ENCODE data around the gene NUCKS1. TPM values are rescaled to one million over a fixed set of nuclear protein-coding genes. Genes with fewer than 3 reads are reported as not detected.

The NUCKS1 gene
- total and polyA plus RNA-seq, 2 of the 4 experiments (the other 2 are of a cell fraction): 37.9 to 103 TPM

DNA sequence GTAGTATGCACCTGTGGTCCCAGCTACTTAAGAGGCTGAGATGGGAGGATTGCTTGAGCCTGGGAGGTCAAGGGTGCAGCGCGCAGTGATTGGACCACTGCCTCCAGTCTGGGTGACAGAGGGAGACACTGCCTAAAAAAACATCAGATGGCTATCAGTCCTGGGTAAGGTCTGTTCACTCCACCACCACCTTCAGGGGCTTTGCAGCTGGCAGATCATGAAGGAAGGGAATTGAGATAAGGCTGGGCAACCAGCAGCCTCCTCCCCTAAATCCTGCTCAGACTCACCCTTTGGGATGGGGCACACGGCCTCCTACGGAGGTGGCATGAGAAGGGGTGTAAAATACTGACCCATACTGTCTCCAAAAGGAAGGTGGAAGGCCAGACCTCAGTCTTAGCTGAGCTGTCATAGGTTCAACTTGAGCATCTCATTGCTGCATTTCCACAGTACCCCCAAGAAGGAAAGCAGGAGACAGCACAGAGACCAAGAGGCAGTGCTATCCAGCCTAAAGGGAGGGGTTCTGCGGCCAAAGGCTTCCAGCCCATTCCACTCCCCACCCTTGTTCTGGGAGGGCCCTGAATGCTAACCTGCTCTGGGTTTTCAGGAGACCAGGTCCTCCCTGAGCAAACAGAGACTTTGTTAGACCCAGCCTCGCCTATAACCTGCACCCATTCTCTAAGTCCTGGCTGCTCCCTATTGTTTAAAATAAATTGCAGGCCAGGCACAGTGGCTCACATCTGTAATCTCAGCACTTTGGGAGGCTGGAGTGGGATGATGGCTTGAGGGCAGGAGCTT lies 83.4 kb downstream of the NUCKS1 start:
- no TSS peak for BruUV-seq (replicated peaks)
- no peak overlapping the region for H2AFZ ChIP-seq (replicated peaks; ENCODE audit: low read length, poor library complexity)
- POLR2A ChIA-PET (ENCODE audit: unreplicated experiment): no interaction called here
- intact Hi-C loops (cut with micrococcal nuclease): no loop called here
- no CpG with 5 or more reads among the region's 6 CpGs for WGBS, 2 experiments (ENCODE audit: extremely low coverage in 2 of 2, insufficient read length in 1 of 2)
- in situ Hi-C loops (cut with MboI; ENCODE audit: low sequenced_read_pairs): loop anchor here (5.0 to 25.0 kb wide), 3 partner anchors 41 to 446 kb away; partner anchors contain the start of gene AVPR1B
- no peaks in the 10 kb centered on the region for H3K36me3 ChIP-seq (ENCODE audit: control insufficient read depth, insufficient read depth, low read length)
- H3K14ac ChIP-seq (replicated peaks; ENCODE audit: low read depth, low read length): no peak overlapping the region
- no peak overlapping the region for H2BK120ac ChIP-seq (ENCODE audit: low read depth, low read length)
- H3K56ac ChIP-seq (ENCODE audit: extremely low read depth, insufficient read depth, low read length): no peak overlapping the region
- H3K9me3 ChIP-seq (ENCODE audit: control insufficient read depth, insufficient read depth, low read length): no peaks in the 10 kb centered on the region
- no peaks in the 10 kb centered on the region; the same call in 1 of the 2 replicates for H3K9me1 ChIP-seq (ENCODE audit: insufficient read depth, low read length)
- peaks cover 2 to 3% of the 10 kb centered on the region in 2 experiments; a peak in 1 of 4 replicates for H3K79me1 ChIP-seq (ENCODE audit: low read depth in 1 of 2, low read length in 2 of 2)
- CTCF ChIA-PET: interaction anchor here (1.2 kb wide), 2 partner anchors 75 to 311 kb away, joined by 3 to 5 read pairs; no protein-coding TSS in a partner anchor
- H4K5ac ChIP-seq (ENCODE audit: low read depth, low read length): no peak overlapping the region
- H2AK9ac ChIP-seq (replicated peaks; ENCODE audit: low read depth, low read length, poor library complexity): no peak overlapping the region
- dilution Hi-C loops (cut with HindIII; ENCODE audit: low sequenced_read_pairs, unreplicated experiment): no loop called here
- TF ChIP-seq FOS (IDR thresholded peaks at IDR 0.05; ENCODE audit: low read depth, low read length) (no peak), POLR2A (IDR thresholded peaks at IDR 0.05; ENCODE audit: low read depth, low read length) (no peak)
- DNase-seq (no peak), ATAC-seq (ENCODE audit: low read depth) (no peak)
- no peak overlapping the region for H4K91ac ChIP-seq (ENCODE audit: insufficient read depth, low read depth, low read length)
- no peak overlapping the region for H3K9ac ChIP-seq (ENCODE audit: low read depth, low read length)
- H3K4me2 ChIP-seq (ENCODE audit: low read depth, low read length): no peak overlapping the region
- H3K4me3 ChIP-seq (ENCODE audit: insufficient read depth, low read depth, low read length): no peak overlapping the region
- H3K27ac ChIP-seq (ENCODE audit: insufficient read depth, low read length): no peak overlapping the region
- no peak overlapping the region for H3K23ac ChIP-seq (ENCODE audit: low read depth, low read length)
- no peak overlapping the region for H2BK5ac ChIP-seq (ENCODE audit: low read depth, low read length, poor library complexity, severe bottlenecking)
- H2AK5ac ChIP-seq (ENCODE audit: low read depth, low read length): no peak overlapping the region
- no peak overlapping the region for H3K4ac ChIP-seq (ENCODE audit: low read depth, low read length)
- H4K8ac ChIP-seq (ENCODE audit: low read depth in 2 of 2, low read length in 2 of 2): no peak overlapping the region
- H3K4me1 ChIP-seq (ENCODE audit: control insufficient read depth, insufficient read depth, low read length): peaks cover 10% of the 10 kb centered on the region
- no peak overlapping the region for H2BK15ac ChIP-seq (ENCODE audit: low read depth, low read length)
- H3K27me3 ChIP-seq (ENCODE audit: control insufficient read depth, insufficient read depth, low read length): no peaks in the 10 kb centered on the region
- no peaks in the 10 kb centered on the region for H4K20me1 ChIP-seq (ENCODE audit: insufficient read depth, low read length)
- H3K18ac ChIP-seq (ENCODE audit: low read depth, low read length): no peak overlapping the region
- no peak overlapping the region for H2BK20ac ChIP-seq (ENCODE audit: low read depth, low read length)

Measured in IMR-90 (cell line).